Upper lobe of left lung (tissue), 6 donors: ENCODE measurements around the gene CLK4. TPM values are rescaled to one million over a fixed set of nuclear protein-coding genes. Genes with fewer than 3 reads are reported as not detected.
"Not testable (repeated sequence)": the region's sequence is repeated elsewhere in the genome, so short reads cannot be mapped to it uniquely, and the experiment has no call there.

Source experiments
- ATAC-seq, 2 donors: fragments of 200-7000 bp; cut with Tn5 transposase; one replicate each; pipeline ENCODE4 v1.9.1; 2022; ENCODE audit warnings: mild to moderate bottlenecking in 2 of 2, moderate library complexity in 2 of 2; ENCODE audit not compliant: low FRiP score in 2 of 2
- DNase-seq, 2 donors: peaks; one replicate each; pipeline ENCODE4 v3.0.0-alpha.2; 2019 to 2020
- H3K27ac ChIP-seq, 4 donors: fragments of 200-600 bp; sonication (generic); one replicate each; pipeline ENCODE4 v1.5.1; 2016 to 2019
- H3K27me3 ChIP-seq, 4 donors: fragments of 200-600 bp; sonication (generic); one replicate each; pipeline ENCODE4 v1.5.1; 2017 to 2019
- H3K36me3 ChIP-seq, 4 donors: fragments of 200-600 bp; sonication (generic); one replicate each; pipeline ENCODE4 v1.5.1; 2016 to 2019
- H3K4me1 ChIP-seq, 4 donors: fragments of 200-600 bp; sonication (generic); one replicate each; pipeline ENCODE4 v1.5.1; 2018 to 2019
- H3K4me3 ChIP-seq, 4 donors: fragments of 200-600 bp; sonication (generic); one replicate each; pipeline ENCODE4 v1.5.1; 2017 to 2019; ENCODE audit warnings: mild to moderate bottlenecking in 2 of 4, moderate library complexity in 1 of 4
- H3K9me3 ChIP-seq, 4 donors: fragments of 200-600 bp; sonication (generic); one replicate each; pipeline ENCODE4 v1.5.1; 2018 to 2019
- CTCF ChIP-seq, 6 experiments: fragments of 450-650 bp in 4 of 6; fragments of 200-600 bp in 2 of 6; sonication (generic) in 2 of 6; IDR thresholded peaks; one replicate each; pipeline ENCODE4 v1.5.1; 2016 to 2019; ENCODE audit warnings: antibody characterized with exemption in 6 of 6
- EP300 ChIP-seq, 4 donors: sonication (generic); formaldehyde crosslinking; IDR thresholded peaks; one replicate each; pipeline ENCODE4 v1.5.1; 2017; ENCODE audit warnings: antibody characterized with exemption in 4 of 4, control low read depth in 2 of 4
- POLR2A ChIP-seq, 4 donors: fragments of 450-650 bp; IDR thresholded peaks; one replicate each; pipeline ENCODE4 v1.5.1; 2016 to 2017; ENCODE audit warnings: antibody characterized with exemption in 4 of 4, mild to moderate bottlenecking in 2 of 4
- POLR2AphosphoS5 ChIP-seq, 2 donors: sonication (generic); formaldehyde crosslinking; IDR thresholded peaks; one replicate each; pipeline ENCODE4 v1.5.1; 2017; ENCODE audit warnings: antibody characterized with exemption in 2 of 2
- WGBS, 2 donors: methylation state at CpG; one replicate each; pipeline ENCODE4 v1.1.5; 2017 to 2018; 5-methylcytosine and 5-hydroxymethylcytosine counted together
- total RNA-seq, 6 donors: library from RNA; depleted of rRNA in 4 of 6; stranded (reverse); fragments of >200 nt in 4 of 6; gene quantifications; one replicate each; pipeline versions ENCODE4 v1.1.0 to v1.2.1, GENCODE V29; 2016 to 2021
- donor health status: DM: no; HTN: no; CAD: no; lungs with moderate emphysema.
- donor health status: DM: no; HTN: yes; CAD: no; lungs with severe emphysema.

The CLK4 gene
- total RNA-seq, 6 donors from 2014 or later, result 28.8 to 81.7 (median 35.0) TPM

- Histone ChIP-seq H3K4me1 (peaks cover 15 to 36% (median 19%) of the 10 kb centered on the region in 4 donors), H3K4me3 (no peak overlapping the region), H3K36me3 (no peaks in the 10 kb centered on the region), H3K27ac (no peak overlapping the region), H3K27me3 (peaks cover 0 to 9% (median 4%) of the 10 kb centered on the region in 4 donors), H3K9me3 (no peaks in the 10 kb centered on the region)
- WGBS, 2 donors, result 74 to 89% methylated on average over 2 of the region's 2 CpGs
- TF ChIP-seq POLR2AphosphoS5 (IDR thresholded peaks at IDR 0.05) (no peak), EP300 (IDR thresholded peaks at IDR 0.05) (no peak), CTCF (IDR thresholded peaks at IDR 0.05) (no peak), POLR2A (IDR thresholded peaks at IDR 0.05) (no peak)
- ATAC-seq, result no peak
- no peak for DNase-seq
These were observed 40.5 kb downstream of the CLK4 start for GRCh38 chr5:178586396-178586795.

GRCh38 chr5:178585421-178585820, 41.4 kb downstream of the CLK4 start:
- H3K27ac ChIP-seq, H3K4me3 ChIP-seq, H3K27me3 ChIP-seq, H3K9me3 ChIP-seq, H3K36me3 ChIP-seq: not testable (repeated sequence)
- WGBS, 2 donors, result 78 to 81% methylated on average over 10 to 11 of the region's 11 CpGs
- peak; percentile 82 to 93 for ATAC-seq
- H3K4me1 ChIP-seq, result peaks cover 12 to 27% (median 14%) of the 10 kb centered on the region in 4 donors
- DNase-seq, result peak in 1 of 2 donors; percentile 82

- no peaks in the 10 kb centered on the region for H3K9me3 ChIP-seq
- H3K27ac ChIP-seq, result no peak overlapping the region
- ATAC-seq (no peak), DNase-seq (no peak)
- TF ChIP-seq POLR2AphosphoS5 (IDR thresholded peaks at IDR 0.05), result no peak
- no peak for TF ChIP-seq CTCF (IDR thresholded peaks at IDR 0.05)
- no peak for TF ChIP-seq EP300 (IDR thresholded peaks at IDR 0.05)
- no peak for TF ChIP-seq POLR2A (IDR thresholded peaks at IDR 0.05)
- peaks cover 0 to 6% (median 0%) of the 10 kb centered on the region in 4 donors for H3K4me1 ChIP-seq
- H3K36me3 ChIP-seq, result no peaks in the 10 kb centered on the region
- no peak overlapping the region for H3K4me3 ChIP-seq
- H3K27me3 ChIP-seq, result no peaks in the 10 kb centered on the region
- WGBS, 2 donors, result 83 to 86% methylated on average over 8 of the region's 8 CpGs
These were observed 43.6 kb downstream of the CLK4 start for GRCh38 chr5:178583279-178583678.

GRCh38 chr5:178582291-178582690, 44.6 kb downstream of the CLK4 start:
- no peak for ATAC-seq
- no peaks in the 10 kb centered on the region for H3K4me1 ChIP-seq
- H3K36me3 ChIP-seq, result no peaks in the 10 kb centered on the region
- no peak overlapping the region for H3K27ac ChIP-seq
- DNase-seq, result peak in 1 of 2 donors; percentile 34
- H3K9me3 ChIP-seq, result no peaks in the 10 kb centered on the region
- H3K4me3 ChIP-seq, result no peak overlapping the region
- 85 to 86% methylated on average over 12 to 13 of the region's 13 CpGs for WGBS, 2 donors
- H3K27me3 ChIP-seq, result peaks cover 0 to 2% (median 0%) of the 10 kb centered on the region in 4 donors
- no peak for TF ChIP-seq POLR2AphosphoS5 (IDR thresholded peaks at IDR 0.05)
- TF ChIP-seq CTCF (IDR thresholded peaks at IDR 0.05), result no peak
- no peak for TF ChIP-seq POLR2A (IDR thresholded peaks at IDR 0.05)
- no peak for TF ChIP-seq EP300 (IDR thresholded peaks at IDR 0.05)

GRCh38 chr5:178581621-178582020, 45.2 kb downstream of the CLK4 start:
- Histone ChIP-seq H3K4me1 (peaks cover 0 to 5% (median 0%) of the 10 kb centered on the region in 4 donors), H3K4me3 (no peak overlapping the region), H3K9me3 (no peaks in the 10 kb centered on the region), H3K27me3 (peaks cover 0 to 8% (median 3%) of the 10 kb centered on the region in 4 donors), H3K27ac (no peak overlapping the region), H3K36me3 (no peaks in the 10 kb centered on the region)
- ATAC-seq, result no peak
- no peak for DNase-seq
- 62 to 90% methylated on average over 3 of the region's 3 CpGs for WGBS, 2 donors
- TF ChIP-seq POLR2A (IDR thresholded peaks at IDR 0.05) (no peak), CTCF (IDR thresholded peaks at IDR 0.05) (no peak), EP300 (IDR thresholded peaks at IDR 0.05) (no peak), POLR2AphosphoS5 (IDR thresholded peaks at IDR 0.05) (no peak)
